H9 (cell line): ENCODE results near the gene SLC35D3. TPM values are rescaled to one million over a fixed set of nuclear protein-coding genes. Genes with fewer than 3 reads are reported as not detected.
A peak's percentile ranks its signal among the peaks of the same experiment; 100 is the strongest.

Source experiments
- DNase-seq: peaks from one replicate; pipeline ENCODE4 v3.0.0-alpha.2; 2017
- H2AFZ ChIP-seq: one replicate; pipeline ENCODE4 v1.6.1; 2013; ENCODE audit warnings: mild to moderate bottlenecking, low read length, control low read depth, moderate library complexity
- H2AK5ac ChIP-seq: 2 replicates; pipeline ENCODE4 v1.6.1; 2013; ENCODE audit warnings: low read length, control low read depth, mixed read lengths; ENCODE audit not compliant: insufficient read length
- H2BK120ac ChIP-seq: one replicate; pipeline ENCODE4 v1.6.1; 2013; ENCODE audit warnings: low read depth, mild to moderate bottlenecking, low read length, control low read depth, inconsistent platforms; ENCODE audit not compliant: poor library complexity, severe bottlenecking
- H2BK12ac ChIP-seq: 2 replicates; pipeline ENCODE4 v1.6.1; 2013; ENCODE audit warnings: low read length, control low read depth, mixed read lengths, low read depth; ENCODE audit not compliant: insufficient read length
- H2BK15ac ChIP-seq: 2 replicates; pipeline ENCODE4 v1.6.1; 2013; ENCODE audit warnings: low read depth, low read length, control low read depth
- H2BK20ac ChIP-seq: one replicate; pipeline ENCODE4 v1.6.1; 2013; ENCODE audit warnings: low read depth, mild to moderate bottlenecking, low read length, control low read depth, inconsistent platforms; ENCODE audit not compliant: poor library complexity, severe bottlenecking
- H2BK5ac ChIP-seq: 2 replicates; pipeline ENCODE4 v1.6.1; 2013; ENCODE audit warnings: low read length, control low read depth, mixed read lengths; ENCODE audit not compliant: insufficient read length
- H3K14ac ChIP-seq: 2 replicates; pipeline ENCODE4 v1.6.1; 2013; ENCODE audit warnings: low read length, control low read depth; ENCODE audit not compliant: insufficient read depth
- H3K18ac ChIP-seq: 2 replicates; pipeline ENCODE4 v1.6.1; 2013; ENCODE audit warnings: low read depth, mild to moderate bottlenecking, mixed read lengths, low read length, control low read depth; ENCODE audit not compliant: insufficient read length
- H3K23ac ChIP-seq: 2 replicates; pipeline ENCODE4 v1.6.1; 2013; ENCODE audit warnings: low read length, control low read depth, mixed read lengths, low read depth; ENCODE audit not compliant: insufficient read length
- H3K23me2 ChIP-seq: 2 replicates; pipeline ENCODE4 v1.6.1; 2013; ENCODE audit warnings: low read depth, mild to moderate bottlenecking, mixed read lengths, low read length, control low read depth; ENCODE audit not compliant: insufficient read length, poor library complexity, severe bottlenecking
- H3K27ac ChIP-seq: 2 replicates; pipeline ENCODE4 v1.5.1; 2013; ENCODE audit warnings: low read length, control low read depth, mixed read lengths, low read depth; ENCODE audit not compliant: insufficient read length
- H3K27me3 ChIP-seq: 2 replicates; pipeline ENCODE4 v1.6.1; 2013; ENCODE audit warnings: low read length, control low read depth, inconsistent platforms; ENCODE audit not compliant: insufficient read depth
- H3K4ac ChIP-seq: 2 replicates; pipeline ENCODE4 v1.6.1; 2013; ENCODE audit warnings: low read depth, mild to moderate bottlenecking, control low read depth, inconsistent platforms, low read length, moderate library complexity
- H3K4me1 ChIP-seq: 2 replicates; pipeline ENCODE4 v1.6.1; 2013; ENCODE audit warnings: low read length, control low read depth, inconsistent platforms; ENCODE audit not compliant: insufficient read depth
- H3K4me2 ChIP-seq: 2 replicates; pipeline ENCODE4 v1.6.1; 2013; ENCODE audit warnings: low read length, control low read depth, mixed read lengths; ENCODE audit not compliant: insufficient read length, insufficient read depth
- H3K56ac ChIP-seq: 2 replicates; pipeline ENCODE4 v1.6.1; 2013; ENCODE audit warnings: low read depth, mild to moderate bottlenecking, mixed read lengths, low read length, control low read depth; ENCODE audit not compliant: insufficient read length
- H3K79me1 ChIP-seq: 2 replicates; pipeline ENCODE4 v1.6.1; 2013; ENCODE audit warnings: low read depth, mild to moderate bottlenecking, moderate library complexity, low read length, control low read depth, inconsistent platforms; ENCODE audit not compliant: insufficient read depth, poor library complexity, severe bottlenecking
- H3K79me2 ChIP-seq: 2 replicates; pipeline ENCODE4 v1.6.1; 2013; ENCODE audit warnings: low read length, control low read depth, inconsistent platforms; ENCODE audit not compliant: insufficient read depth
- H3K9ac ChIP-seq: 2 replicates; pipeline ENCODE4 v1.6.1; 2013; ENCODE audit warnings: low read length, control low read depth, mixed read lengths; ENCODE audit not compliant: insufficient read length; ENCODE audit errors: extremely low read depth
- H3K9me3 ChIP-seq: one replicate; pipeline ENCODE4 v1.6.1; 2013; ENCODE audit warnings: low read depth, low read length, inconsistent platforms; ENCODE audit not compliant: control insufficient read depth
- H3T11ph ChIP-seq: one replicate; pipeline ENCODE4 v1.6.1; 2013; ENCODE audit warnings: mild to moderate bottlenecking, low read length, control low read depth, inconsistent platforms
- H4K20me1 ChIP-seq: one replicate; pipeline ENCODE4 v1.6.1; 2013; ENCODE audit not compliant: control insufficient read depth, insufficient read length, insufficient read depth
- H4K5ac ChIP-seq: 2 replicates; pipeline ENCODE4 v1.6.1; 2013; ENCODE audit warnings: low read depth, mild to moderate bottlenecking, mixed read lengths, low read length, control low read depth; ENCODE audit not compliant: insufficient read length
- H4K8ac ChIP-seq: replicated peaks from 2 replicates; pipeline ENCODE4 v1.6.1; 2013; ENCODE audit warnings: low read length, control low read depth, mixed read lengths, low read depth; ENCODE audit not compliant: insufficient read length
- H4K91ac ChIP-seq: 2 replicates; pipeline ENCODE4 v1.6.1; 2013; ENCODE audit warnings: low read depth, mild to moderate bottlenecking, moderate library complexity, mixed read lengths, low read length, control low read depth; ENCODE audit not compliant: insufficient read length
- H3K27ac Mint-ChIP-seq, 3 experiments: 2 replicates in 2 of 3; 3 replicates in 1 of 3; pipeline ENCODE4 v1.8.0; 2020 to 2021; ENCODE audit warnings: mixed read lengths in 3 of 3, mild to moderate bottlenecking in 1 of 3, moderate library complexity in 1 of 3
- H3K27me3 Mint-ChIP-seq: 2 replicates; pipeline ENCODE4 v1.8.0; 2021; ENCODE audit warnings: low read depth, mild to moderate bottlenecking, moderate library complexity, mixed read lengths
- H3K36me3 Mint-ChIP-seq, 3 experiments: 2 replicates in 2 of 3; 3 replicates in 1 of 3; pipeline ENCODE4 v1.8.0; 2020 to 2021; ENCODE audit warnings: low read depth in 3 of 3, mixed read lengths in 3 of 3; ENCODE audit not compliant: insufficient read depth in 1 of 3
- H3K4me1 Mint-ChIP-seq, 2 experiments: 2 replicates each; pipeline ENCODE4 v1.8.0; 2020; ENCODE audit warnings: mixed read lengths in 2 of 2
- H3K4me3 Mint-ChIP-seq, 2 experiments: 2 replicates in 1 of 2; 3 replicates in 1 of 2; pipeline ENCODE4 v1.8.0; 2020 to 2021; ENCODE audit warnings: mild to moderate bottlenecking in 2 of 2, mixed read lengths in 2 of 2, moderate library complexity in 1 of 2
- H3K9me3 Mint-ChIP-seq, 2 experiments: 2 replicates in 1 of 2; 3 replicates in 1 of 2; pipeline ENCODE4 v1.8.0; 2020; ENCODE audit warnings: mild to moderate bottlenecking in 2 of 2, mixed read lengths in 2 of 2, moderate library complexity in 1 of 2
- WGBS: extraction: QIAGEN DNeasy Blood & Tissue Kit; methylation state at CpG from one replicate; pipeline ENCODE4 v1.1.7; 2013; ENCODE audit warnings: missing lambda C conversion rate, low lambda C conversion rate, mixed read lengths; ENCODE audit not compliant: insufficient read length; ENCODE audit errors: extremely low coverage; 5-methylcytosine and 5-hydroxymethylcytosine counted together
- total RNA-seq: library from RNA; stranded (reverse); gene quantifications from 2 replicates; pipeline ENCODE4 v1.2.1, GENCODE V29; 2021
- TF ChIP-seq, protein P1 (sequence below): fragments of 200-600 bp; sonication (generic); conservative IDR thresholded peaks from 3 replicates; pipeline ENCODE4 v1.8.0; 2021; ENCODE audit warnings: antibody characterized with exemption, mild to moderate bottlenecking

The SLC35D3 gene
- total RNA-seq, 1 experiment from 2014 or later = 0.17 TPM

DNA sequence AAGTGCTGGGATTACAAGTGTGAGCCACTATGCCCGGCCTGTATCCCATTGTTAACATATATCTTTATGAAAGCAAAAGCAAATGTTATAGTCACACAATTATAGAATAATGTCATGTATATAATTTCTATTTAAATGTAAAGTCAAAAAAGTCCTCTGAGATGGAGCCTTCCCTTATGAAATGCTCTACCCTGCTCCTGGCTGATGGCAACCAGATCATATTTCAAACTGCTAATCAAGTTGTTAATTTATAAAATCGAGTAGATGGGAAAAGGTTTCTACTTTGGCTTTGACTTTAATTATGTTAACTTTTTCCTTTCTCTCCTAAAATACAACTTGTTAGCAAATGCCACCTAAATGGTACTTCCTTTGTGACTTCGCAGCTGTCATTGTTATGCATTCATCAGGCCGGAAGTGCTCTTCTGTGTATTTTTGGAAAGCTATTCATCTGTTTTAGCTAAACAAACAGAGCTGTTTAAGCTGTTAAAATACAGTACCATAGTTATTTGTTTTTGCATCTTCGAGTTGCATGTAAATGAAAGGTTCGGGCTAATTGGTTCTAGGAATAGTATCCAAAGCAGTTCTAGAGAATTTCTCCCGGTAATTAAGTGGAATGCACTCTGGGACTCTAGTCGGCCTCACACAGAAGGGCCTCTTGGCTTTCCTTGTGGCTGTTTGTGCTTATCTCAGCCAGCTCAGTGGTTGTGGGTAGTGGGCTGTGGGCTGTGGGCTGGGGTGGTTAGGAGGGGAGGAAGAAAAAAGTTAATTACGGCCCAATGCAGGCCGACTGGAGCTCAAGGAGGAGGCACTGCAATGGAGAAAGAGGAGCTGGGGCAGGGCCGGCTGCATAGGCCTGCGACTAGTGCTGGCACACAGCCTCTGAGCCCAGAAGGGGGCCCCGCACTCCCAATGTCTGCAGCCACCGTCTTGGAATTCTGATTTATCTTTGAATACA lies 34.8 kb downstream of the SLC35D3 start:
- Histone ChIP-seq H3T11ph (no peak overlapping the region), H2BK5ac (no peak overlapping the region), H4K20me1 (no peaks in the 10 kb centered on the region), H3K23ac (no peak overlapping the region), H2BK20ac (no peak overlapping the region), H4K91ac (no peak overlapping the region), H3K27me3 (no peaks in the 10 kb centered on the region), H2AK5ac (peak overlapping the region; percentile 5), H3K79me1 (no peaks in the 10 kb centered on the region), H2BK12ac (peak overlapping the region; percentile 24), H3K18ac (peak overlapping the region; percentile 83), H3K27ac (peak overlapping the region; percentile 94), H3K4ac (no peak overlapping the region), H2BK15ac (no peak overlapping the region), H4K5ac (no peak overlapping the region), H3K9me3 (no peaks in the 10 kb centered on the region), H3K79me2 (no peaks in the 10 kb centered on the region), H2AFZ (no peak overlapping the region), H3K14ac (no peak overlapping the region; the same call in 1 of the 2 replicates), H2BK120ac (peak overlapping the region; percentile 10), H3K4me2 (peak overlapping the region; percentile 8), H3K9ac (peak overlapping the region; percentile 25), H3K56ac (no peak overlapping the region), H4K8ac (no peak overlapping the region), H3K4me1 (peaks cover 14% of the 10 kb centered on the region), H3K23me2 (no peaks in the 10 kb centered on the region)
- WGBS = no CpG with 5 or more reads among the region's 14 CpGs
- Mint-ChIP-seq H3K4me1 (peaks cover 54% of the 10 kb centered on the region in 2 experiments), H3K9me3 (no peaks in the 10 kb centered on the region), H3K36me3 (no peaks in the 10 kb centered on the region), H3K27me3 (peaks cover 8% of the 10 kb centered on the region; the same call in 1 of the 2 replicates), H3K27ac (peak overlapping the region; percentile 94 to 100 (median 98)), H3K4me3 (peak overlapping the region in 1 of 2 experiments; percentile 54; a peak in 2 of 5 replicates)
- DNase-seq = peak; percentile 83
- TF ChIP-seq, protein P1, sequence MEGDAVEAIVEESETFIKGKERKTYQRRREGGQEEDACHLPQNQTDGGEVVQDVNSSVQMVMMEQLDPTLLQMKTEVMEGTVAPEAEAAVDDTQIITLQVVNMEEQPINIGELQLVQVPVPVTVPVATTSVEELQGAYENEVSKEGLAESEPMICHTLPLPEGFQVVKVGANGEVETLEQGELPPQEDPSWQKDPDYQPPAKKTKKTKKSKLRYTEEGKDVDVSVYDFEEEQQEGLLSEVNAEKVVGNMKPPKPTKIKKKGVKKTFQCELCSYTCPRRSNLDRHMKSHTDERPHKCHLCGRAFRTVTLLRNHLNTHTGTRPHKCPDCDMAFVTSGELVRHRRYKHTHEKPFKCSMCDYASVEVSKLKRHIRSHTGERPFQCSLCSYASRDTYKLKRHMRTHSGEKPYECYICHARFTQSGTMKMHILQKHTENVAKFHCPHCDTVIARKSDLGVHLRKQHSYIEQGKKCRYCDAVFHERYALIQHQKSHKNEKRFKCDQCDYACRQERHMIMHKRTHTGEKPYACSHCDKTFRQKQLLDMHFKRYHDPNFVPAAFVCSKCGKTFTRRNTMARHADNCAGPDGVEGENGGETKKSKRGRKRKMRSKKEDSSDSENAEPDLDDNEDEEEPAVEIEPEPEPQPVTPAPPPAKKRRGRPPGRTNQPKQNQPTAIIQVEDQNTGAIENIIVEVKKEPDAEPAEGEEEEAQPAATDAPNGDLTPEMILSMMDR = peak; percentile 50
